RKO (cell line): ENCODE data around the gene CFAP20.

Experiments
- DNase-seq: peaks from one replicate; pipeline ENCODE4 v3.0.0-alpha.2; 2016; ENCODE audit warnings: low spot score

Gene CFAP20

GRCh38 chr16:58129097-58129936 is at the start of gene CFAP20:
Gene CFAP20, minus strand, starts transcription at chr16:58129381. Its CDS starts 266 bp downstream, at chr16:58129115.
- DNase-seq = peak; percentile 100

- no peak for DNase-seq
These were observed 48.2 kb upstream of the CFAP20 start for GRCh38 chr16:58177353-58177710.

- DNase-seq = no peak
These were observed 47.6 kb upstream of the CFAP20 start for GRCh38 chr16:58176608-58177352.

GRCh38 chr16:58170223-58170622 is 41.0 kb upstream of the CFAP20 start:
- DNase-seq = no peak

GRCh38 chr16:58160855-58161254 is 31.7 kb upstream of the CFAP20 start:
- no peak for DNase-seq

- DNase-seq = no peak
These were observed 29.5 kb upstream of the CFAP20 start for GRCh38 chr16:58158725-58159124.

- no peak for DNase-seq
These were observed 28.9 kb upstream of the CFAP20 start for GRCh38 chr16:58157951-58158540.

GRCh38 chr16:58157239-58157638 is 28.1 kb upstream of the CFAP20 start:
- no peak for DNase-seq

GRCh38 chr16:58155839-58156238 is 26.7 kb upstream of the CFAP20 start:
- no peak for DNase-seq

- no peak for DNase-seq
These were observed 25.2 kb upstream of the CFAP20 start for GRCh38 chr16:58154345-58154744.

- no peak for DNase-seq
These were observed 23.2 kb upstream of the CFAP20 start for GRCh38 chr16:58152246-58152868.

GRCh38 chr16:58148526-58148925 is 19.3 kb upstream of the CFAP20 start:
- DNase-seq = no peak

- DNase-seq = no peak
These were observed 18.9 kb upstream of the CFAP20 start for GRCh38 chr16:58148099-58148498.

GRCh38 chr16:58138852-58139251 is 9.7 kb upstream of the CFAP20 start:
- DNase-seq = no peak

- no peak for DNase-seq
These were observed 8.4 kb upstream of the CFAP20 start for GRCh38 chr16:58137581-58137980.

GRCh38 chr16:58128711-58129096 is 477 bp downstream of the CFAP20 start:
- DNase-seq = peak; percentile 53

- DNase-seq = peak; percentile 36
These were observed 975 bp downstream of the CFAP20 start for GRCh38 chr16:58128181-58128631.

- DNase-seq = peak; percentile 56
These were observed 1.5 kb downstream of the CFAP20 start for GRCh38 chr16:58127634-58128033.

GRCh38 chr16:58127033-58127556 is 2.1 kb downstream of the CFAP20 start:
- DNase-seq = peak; percentile 83

- DNase-seq = no peak
These were observed 2.7 kb downstream of the CFAP20 start for GRCh38 chr16:58126451-58126961.

GRCh38 chr16:58125781-58126335 is 3.3 kb downstream of the CFAP20 start:
- DNase-seq = peak; percentile 62

GRCh38 chr16:58125041-58125440 is 4.1 kb downstream of the CFAP20 start:
- DNase-seq = peak; percentile 26
